Upper lobe of right lung (tissue), 1 donor: ENCODE data around the gene LPAR1. TPM values are rescaled to one million over a fixed set of nuclear protein-coding genes. Genes with fewer than 3 reads are reported as not detected.

Source experiments
- ATAC-seq: fragments of 200-7000 bp; cut with Tn5 transposase; one replicate; pipeline ENCODE4 v1.9.1; 2020; ENCODE audit warnings: mild to moderate bottlenecking, moderate library complexity
- DNase-seq: peaks from one replicate; pipeline ENCODE4 v3.0.0-alpha.2; 2020
- H3K27ac ChIP-seq: fragments of 200-600 bp; one replicate; pipeline ENCODE4 v1.8.0; 2022
- H3K27me3 ChIP-seq: fragments of 200-600 bp; one replicate; pipeline ENCODE4 v1.8.0; 2022; ENCODE audit warnings: mild to moderate bottlenecking
- H3K36me3 ChIP-seq: fragments of 200-600 bp; one replicate; pipeline ENCODE4 v1.8.0; 2022
- H3K4me1 ChIP-seq: fragments of 200-600 bp; one replicate; pipeline ENCODE4 v1.8.0; 2022
- H3K4me3 ChIP-seq: fragments of 200-600 bp; one replicate; pipeline ENCODE4 v1.8.0; 2022; ENCODE audit warnings: mild to moderate bottlenecking
- H3K9me3 ChIP-seq: fragments of 200-600 bp; one replicate; pipeline ENCODE4 v1.8.0; 2022
- CTCF ChIP-seq: fragments of 200-600 bp; IDR thresholded peaks from one replicate; pipeline ENCODE4 v1.8.0; 2022; ENCODE audit warnings: antibody characterized with exemption
- intact Hi-C: fragments of 100-400 bp; cut with DNase I; formaldehyde crosslinking; loops from one replicate; pipeline ENCODE4 v1.11.0; 2022
- total RNA-seq: library from RNA; stranded (reverse); fragmentation: NEBNext Ultra II Directional; extraction: Animal tissue kit (Norgen Biotek cat#: 25700); gene quantifications from one replicate; pipeline ENCODE4 v1.2.1, GENCODE V29; 2021
- donor health status: DM: no; HTN: yes; CAD: no; lungs with severe emphysema.

Gene LPAR1
- total RNA-seq, 1 donor from 2014 or later, result 18.2 TPM

GRCh38 chr9:110923601-110924000 is 114.7 kb downstream of the LPAR1 start:
- Histone ChIP-seq H3K27ac (no peak overlapping the region), H3K27me3 (no peaks in the 10 kb centered on the region), H3K36me3 (no peaks in the 10 kb centered on the region), H3K9me3 (no peaks in the 10 kb centered on the region), H3K4me1 (peaks cover 10% of the 10 kb centered on the region), H3K4me3 (no peak overlapping the region)
- ATAC-seq, result no peak
- intact Hi-C loops, result no loop called here
- no peak for TF ChIP-seq CTCF
- DNase-seq, result no peak

- Histone ChIP-seq H3K4me1 (peaks cover 10% of the 10 kb centered on the region), H3K36me3 (no peaks in the 10 kb centered on the region), H3K9me3 (no peaks in the 10 kb centered on the region), H3K4me3 (no peak overlapping the region), H3K27ac (no peak overlapping the region), H3K27me3 (no peaks in the 10 kb centered on the region)
- ATAC-seq, result no peak
- intact Hi-C loops, result no loop called here
- DNase-seq, result no peak
- no peak for TF ChIP-seq CTCF
Observed at GRCh38 chr9:110922145-110922544, 116.1 kb downstream of the LPAR1 start.

GRCh38 chr9:110921705-110922104 is 116.6 kb downstream of the LPAR1 start:
- intact Hi-C loops, result no loop called here
- H3K4me1 ChIP-seq, result peaks cover 8% of the 10 kb centered on the region
- DNase-seq, result no peak
- no peaks in the 10 kb centered on the region for H3K27me3 ChIP-seq
- no peaks in the 10 kb centered on the region for H3K9me3 ChIP-seq
- H3K36me3 ChIP-seq, result no peaks in the 10 kb centered on the region
- TF ChIP-seq CTCF, result no peak
- no peak overlapping the region for H3K4me3 ChIP-seq
- ATAC-seq, result no peak
- no peak overlapping the region for H3K27ac ChIP-seq

- peak; percentile 87 for ATAC-seq
- no peak overlapping the region for H3K4me3 ChIP-seq
- H3K4me1 ChIP-seq, result peaks cover 6% of the 10 kb centered on the region
- no peak for DNase-seq
- H3K36me3 ChIP-seq, result no peaks in the 10 kb centered on the region
- no peaks in the 10 kb centered on the region for H3K27me3 ChIP-seq
- H3K27ac ChIP-seq, result peak overlapping the region; percentile 33
- intact Hi-C loops, result no loop called here
- TF ChIP-seq CTCF, result no peak
- H3K9me3 ChIP-seq, result no peaks in the 10 kb centered on the region
Observed at GRCh38 chr9:110919609-110920008, 118.7 kb downstream of the LPAR1 start.

GRCh38 chr9:110919050-110919435 is 119.2 kb downstream of the LPAR1 start:
- ATAC-seq (no peak), DNase-seq (no peak)
- Histone ChIP-seq H3K27ac (no peak overlapping the region), H3K36me3 (no peaks in the 10 kb centered on the region), H3K9me3 (no peaks in the 10 kb centered on the region), H3K4me3 (no peak overlapping the region), H3K4me1 (peaks cover 6% of the 10 kb centered on the region), H3K27me3 (no peaks in the 10 kb centered on the region)
- intact Hi-C loops, result no loop called here
- no peak for TF ChIP-seq CTCF
